DMS79 treated with DMSO at 0.1 percent for 48 hours (cell line): Measurements from ENCODE around the gene ZNF599.
"Not testable (repeated sequence)": the region's sequence is repeated elsewhere in the genome, so short reads cannot be mapped to it uniquely, and the experiment has no call there.

ENCODE experiments used
- DNase-seq: peaks from one replicate; lab custom pipeline; 2025; lab: John Stamatoyannopoulos, UW

The ZNF599 gene

GRCh38 chr19:34772697-34773554, at the start of gene ZNF599:
Gene ZNF599 (minus strand): TSS chr19:34773215. CDS start chr19:34772841, 374 bp downstream.
- peak; percentile 90 for DNase-seq

- DNase-seq = no peak
Measured at GRCh38 chr19:34818270-34818669, 45.3 kb upstream of the ZNF599 start.

GRCh38 chr19:34816708-34817107, 43.7 kb upstream of the ZNF599 start:
- no peak for DNase-seq

GRCh38 chr19:34808566-34808965, 35.6 kb upstream of the ZNF599 start:
- no peak for DNase-seq

GRCh38 chr19:34806976-34807860, 34.2 kb upstream of the ZNF599 start:
- DNase-seq = no peak

GRCh38 chr19:34804115-34804514, 31.1 kb upstream of the ZNF599 start:
- DNase-seq = no peak

GRCh38 chr19:34796953-34797352, 23.9 kb upstream of the ZNF599 start:
- DNase-seq = not testable (repeated sequence)

- DNase-seq = no peak
Measured at GRCh38 chr19:34794066-34794960, 21.3 kb upstream of the ZNF599 start.

- DNase-seq = no peak
Measured at GRCh38 chr19:34793565-34793964, 20.6 kb upstream of the ZNF599 start.

GRCh38 chr19:34788074-34788473, 15.1 kb upstream of the ZNF599 start:
- DNase-seq = no peak

- no peak for DNase-seq
Measured at GRCh38 chr19:34787059-34787824, 14.2 kb upstream of the ZNF599 start.

GRCh38 chr19:34786236-34786635, 13.2 kb upstream of the ZNF599 start:
- no peak for DNase-seq

GRCh38 chr19:34779652-34780051, 6.6 kb upstream of the ZNF599 start:
- no peak for DNase-seq

- no peak for DNase-seq
Measured at GRCh38 chr19:34778342-34778741, 5.3 kb upstream of the ZNF599 start.

- no peak for DNase-seq
Measured at GRCh38 chr19:34774857-34775256, 1.8 kb upstream of the ZNF599 start.

- DNase-seq = no peak
Measured at GRCh38 chr19:34773555-34773864, 495 bp upstream of the ZNF599 start.

- DNase-seq = no peak
Measured at GRCh38 chr19:34767951-34768350, 5.1 kb downstream of the ZNF599 start.

GRCh38 chr19:34766386-34766785, 6.6 kb downstream of the ZNF599 start:
- no peak for DNase-seq

- no peak for DNase-seq
Measured at GRCh38 chr19:34759218-34759917, 13.6 kb downstream of the ZNF599 start.

GRCh38 chr19:34757441-34757840, 15.6 kb downstream of the ZNF599 start:
- DNase-seq = no peak
